Activated T-cell treated with anti-CD3 and anti-CD28 coated beads, Interleukin-2, amount 50 U/mL, for 72 hours (primary cell): Measurements from ENCODE around the gene KCTD5. TPM values are rescaled to one million over a fixed set of nuclear protein-coding genes. Genes with fewer than 3 reads are reported as not detected.
"Not testable (repeated sequence)": the region's sequence is repeated elsewhere in the genome, so short reads cannot be mapped to it uniquely, and the experiment has no call there.

ENCODE experiments used
- ATAC-seq, 2 donors: fragments of 150-1000 bp; cut with Tn5 transposase; replicated peaks in 1 of 2; 2 replicates each; pipeline ENCODE4 v1.10.0; 2021; ENCODE audit warnings: moderate library complexity in 2 of 2, mild to moderate bottlenecking in 1 of 2
- DNase-seq, 2 donors: peaks; one replicate each; pipeline ENCODE4 v3.0.0; 2021 to 2022; ENCODE audit warnings: mixed read lengths in 1 of 2
- H3K27ac Mint-ChIP-seq: one replicate; pipeline ENCODE4 v1.8.0; 2022; ENCODE audit warnings: mild to moderate bottlenecking, moderate library complexity, mixed read lengths
- H3K27me3 Mint-ChIP-seq: one replicate; pipeline ENCODE4 v1.8.0; 2022; ENCODE audit warnings: low read depth, mixed read lengths
- H3K36me3 Mint-ChIP-seq, 2 donors: one replicate each; pipeline ENCODE4 v1.8.0; 2022; ENCODE audit warnings: mixed read lengths in 2 of 2, mild to moderate bottlenecking in 1 of 2; ENCODE audit not compliant: insufficient read depth in 2 of 2
- H3K4me1 Mint-ChIP-seq: one replicate; pipeline ENCODE4 v1.8.0; 2022; ENCODE audit warnings: low read depth, mixed read lengths
- H3K4me3 Mint-ChIP-seq, 2 donors: one replicate each; pipeline ENCODE4 v1.8.0; 2022; ENCODE audit warnings: mild to moderate bottlenecking in 2 of 2, mixed read lengths in 2 of 2, moderate library complexity in 2 of 2
- H3K9me3 Mint-ChIP-seq, 2 donors: one replicate each; pipeline ENCODE4 v1.8.0; 2022; ENCODE audit warnings: mixed read lengths in 2 of 2
- total RNA-seq, 2 donors: library from RNA; stranded (reverse); gene quantifications; one replicate each; pipeline ENCODE4 v1.2.3, GENCODE V29; 2022

Gene KCTD5
- total RNA-seq, 2 donors from 2014 or later = 44.8 to 50.2 TPM

- not testable (repeated sequence) for H3K9me3 Mint-ChIP-seq, DNase-seq, H3K27me3 Mint-ChIP-seq, ATAC-seq, H3K27ac Mint-ChIP-seq, H3K4me3 Mint-ChIP-seq, H3K36me3 Mint-ChIP-seq
- H3K4me1 Mint-ChIP-seq = peaks cover 27% of the 10 kb centered on the region
Observed at GRCh38 chr16:2678206-2678965, 3.9 kb upstream of the KCTD5 start.

GRCh38 chr16:2679902-2680301 lies 2.4 kb upstream of the KCTD5 start:
- H3K4me1 Mint-ChIP-seq = peaks cover 28% of the 10 kb centered on the region
- peak overlapping the region in 1 of 2 donors; percentile 99 for H3K4me3 Mint-ChIP-seq
- not testable (repeated sequence) for H3K27ac Mint-ChIP-seq, H3K27me3 Mint-ChIP-seq, ATAC-seq, DNase-seq, H3K9me3 Mint-ChIP-seq, H3K36me3 Mint-ChIP-seq

- H3K36me3 Mint-ChIP-seq, H3K27ac Mint-ChIP-seq, DNase-seq, H3K27me3 Mint-ChIP-seq, H3K9me3 Mint-ChIP-seq: not testable (repeated sequence)
- Mint-ChIP-seq H3K4me3 (peak overlapping the region; percentile 63 to 99), H3K4me1 (peaks cover 30% of the 10 kb centered on the region)
- ATAC-seq = peak; percentile 3 to 13
Observed at GRCh38 chr16:2680360-2680759, 2.0 kb upstream of the KCTD5 start.

GRCh38 chr16:2683041-2683440 lies 718 bp downstream of the KCTD5 start:
- H3K27me3 Mint-ChIP-seq, H3K9me3 Mint-ChIP-seq, DNase-seq, H3K36me3 Mint-ChIP-seq: not testable (repeated sequence)
- peaks cover 38% of the 10 kb centered on the region for H3K4me1 Mint-ChIP-seq
- ATAC-seq = peak in 1 of 2 donors; percentile 1
- peak overlapping the region; percentile 86 for H3K27ac Mint-ChIP-seq
- H3K4me3 Mint-ChIP-seq = peak overlapping the region; percentile 99

GRCh38 chr16:2686075-2686474 lies 3.8 kb downstream of the KCTD5 start:
- ATAC-seq, H3K36me3 Mint-ChIP-seq, H3K27ac Mint-ChIP-seq, DNase-seq, H3K9me3 Mint-ChIP-seq, H3K27me3 Mint-ChIP-seq: not testable (repeated sequence)
- H3K4me1 Mint-ChIP-seq = peaks cover 42% of the 10 kb centered on the region
- H3K4me3 Mint-ChIP-seq = peak overlapping the region in 1 of 2 donors; percentile 52

- ATAC-seq (no peak), DNase-seq (peak; percentile 33)
- Mint-ChIP-seq H3K4me3 (peak overlapping the region; percentile 89 to 91), H3K4me1 (peaks cover 39% of the 10 kb centered on the region), H3K27me3 (no peaks in the 10 kb centered on the region), H3K9me3 (no peaks in the 10 kb centered on the region), H3K27ac (peak overlapping the region; percentile 95), H3K36me3 (peaks cover 3 to 4% of the 10 kb centered on the region in 2 donors)
Observed at GRCh38 chr16:2686912-2687507, 4.7 kb downstream of the KCTD5 start.

- H3K27ac Mint-ChIP-seq = peak overlapping the region; percentile 95
- DNase-seq (no peak), ATAC-seq (no peak)
- H3K4me3 Mint-ChIP-seq = peak overlapping the region; percentile 89 to 91
- H3K4me1 Mint-ChIP-seq = peaks cover 36% of the 10 kb centered on the region
- peaks cover 0 to 2% of the 10 kb centered on the region in 2 donors for H3K36me3 Mint-ChIP-seq
- no peaks in the 10 kb centered on the region for H3K9me3 Mint-ChIP-seq
- no peaks in the 10 kb centered on the region for H3K27me3 Mint-ChIP-seq
Observed at GRCh38 chr16:2687531-2688308, 5.4 kb downstream of the KCTD5 start.

- H3K36me3 Mint-ChIP-seq, ATAC-seq, H3K9me3 Mint-ChIP-seq, H3K27me3 Mint-ChIP-seq, H3K4me3 Mint-ChIP-seq, DNase-seq, H3K27ac Mint-ChIP-seq: not testable (repeated sequence)
- H3K4me1 Mint-ChIP-seq = peaks cover 32% of the 10 kb centered on the region
Observed at GRCh38 chr16:2689422-2689821, 7.1 kb downstream of the KCTD5 start.

GRCh38 chr16:2689968-2690801 lies 7.9 kb downstream of the KCTD5 start:
- no peak overlapping the region for H3K27ac Mint-ChIP-seq
- ATAC-seq (no peak), DNase-seq (no peak)
- H3K36me3 Mint-ChIP-seq = no peaks in the 10 kb centered on the region
- H3K9me3 Mint-ChIP-seq = no peaks in the 10 kb centered on the region
- no peaks in the 10 kb centered on the region for H3K27me3 Mint-ChIP-seq
- no peak overlapping the region for H3K4me3 Mint-ChIP-seq
- peaks cover 26% of the 10 kb centered on the region for H3K4me1 Mint-ChIP-seq

GRCh38 chr16:2690852-2691251 lies 8.5 kb downstream of the KCTD5 start:
- H3K27ac Mint-ChIP-seq = no peak overlapping the region
- peaks cover 26% of the 10 kb centered on the region for H3K4me1 Mint-ChIP-seq
- no peaks in the 10 kb centered on the region for H3K36me3 Mint-ChIP-seq
- H3K4me3 Mint-ChIP-seq = no peak overlapping the region
- no peaks in the 10 kb centered on the region for H3K9me3 Mint-ChIP-seq
- DNase-seq (no peak), ATAC-seq (no peak)
- no peaks in the 10 kb centered on the region for H3K27me3 Mint-ChIP-seq

- Mint-ChIP-seq H3K4me3 (no peak overlapping the region), H3K36me3 (no peaks in the 10 kb centered on the region), H3K4me1 (peaks cover 24% of the 10 kb centered on the region), H3K9me3 (no peaks in the 10 kb centered on the region), H3K27ac (no peak overlapping the region), H3K27me3 (no peaks in the 10 kb centered on the region)
- no peak for DNase-seq
- ATAC-seq = no peak
Observed at GRCh38 chr16:2691491-2692248, 9.3 kb downstream of the KCTD5 start.

GRCh38 chr16:2692251-2692947 lies 10.1 kb downstream of the KCTD5 start:
- DNase-seq (no peak), ATAC-seq (no peak)
- no peaks in the 10 kb centered on the region for H3K9me3 Mint-ChIP-seq
- no peaks in the 10 kb centered on the region for H3K27me3 Mint-ChIP-seq
- peaks cover 2 to 5% of the 10 kb centered on the region in 2 donors for H3K36me3 Mint-ChIP-seq
- no peak overlapping the region for H3K4me3 Mint-ChIP-seq
- peaks cover 17% of the 10 kb centered on the region for H3K4me1 Mint-ChIP-seq
- no peak overlapping the region for H3K27ac Mint-ChIP-seq
